SJSA1 (cell line): Measurements from ENCODE around the gene CDK5R2. TPM values are rescaled to one million over a fixed set of nuclear protein-coding genes. Genes with fewer than 3 reads are reported as not detected.

Experiments used
- total RNA-seq: library from RNA; depleted of rRNA; stranded (reverse); fragments of >200 nt; shearing (Covaris generic); gene quantifications from 2 replicates; pipeline ENCODE4 v1.2.3, GENCODE V29; 2014; rRNA removed

Gene CDK5R2
- total RNA-seq, 1 experiment from 2014 or later: not detected

Other genes with a start within 250 kb of the CDK5R2 start
- gene TTLL4, start 248.8 kb upstream of the CDK5R2 start, total RNA-seq: 6.4 and 11.0 TPM in 2 replicates
- gene CYP27A1, start 177.5 kb upstream of the CDK5R2 start, total RNA-seq: 4.1 and 5.5 TPM in 2 replicates
- not detected in 2 replicates for gene PRKAG3, start 127.9 kb upstream of the CDK5R2 start, total RNA-seq
- gene WNT6, start 99.9 kb upstream of the CDK5R2 start, total RNA-seq: not detected in 2 replicates
- gene WNT10A, start 78.8 kb upstream of the CDK5R2 start, total RNA-seq: not detected in 2 replicates
- not detected in 2 replicates for gene FEV, start 25.5 kb downstream of the CDK5R2 start, total RNA-seq
- gene CRYBA2, start 33.8 kb downstream of the CDK5R2 start, total RNA-seq: not detected in 2 replicates
- gene CFAP65, start 81.8 kb downstream of the CDK5R2 start, total RNA-seq: not detected in 2 replicates
- 0.05 TPM in 1 of 2 replicates, not detected in the other for gene IHH, start 101.3 kb downstream of the CDK5R2 start, total RNA-seq
- gene NHEJ1, start 201.1 kb downstream of the CDK5R2 start, total RNA-seq: 13.0 and 15.4 TPM in 2 replicates
- gene SLC23A3, start 210.4 kb downstream of the CDK5R2 start, total RNA-seq: 0.13 TPM in 1 of 2 replicates, not detected in the other
- gene CNPPD1, start 217.3 kb downstream of the CDK5R2 start, total RNA-seq: 26.1 and 33.8 TPM in 2 replicates
- 37.6 and 45.8 TPM in 2 replicates for gene RETREG2, start 218.6 kb downstream of the CDK5R2 start, total RNA-seq
- gene ZFAND2B, start 247.1 kb downstream of the CDK5R2 start, total RNA-seq: 42.7 and 50.1 TPM in 2 replicates